ENCODE results near the gene KIF26B. TPM values are rescaled to one million over a fixed set of nuclear protein-coding genes. Genes with fewer than 3 reads are reported as not detected.

The KIF26B gene
- polyA plus RNA-seq, 1 of the 3 experiments (the other 2 are of a cell fraction) = 2.6 TPM

GRCh38 chr1:245606157-245606725, 451.5 kb downstream of the KIF26B start (continued):
- TF ChIP-seq ZBTB33 (IDR thresholded peaks at IDR 0.05; ENCODE audit: borderline replicate concordance, low read depth) (no peak), EP300 (IDR thresholded peaks at IDR 0.05; ENCODE audit: borderline replicate concordance in 1 of 2, low read depth in 1 of 2, low read length in 1 of 2) (peak in 1 of 2 experiments; percentile 100; a peak in 2 of 4 replicates), YY1 (IDR thresholded peaks at IDR 0.05; ENCODE audit: low read depth) (no peak), ELF1 (IDR thresholded peaks at IDR 0.05) (no peak), FOXM1 (IDR thresholded peaks at IDR 0.05; ENCODE audit: low read depth) (no peak), NRF1 (IDR thresholded peaks at IDR 0.05; ENCODE audit: low read depth, low read length) (no peak), TCF12 (IDR thresholded peaks at IDR 0.05) (peak; percentile 80), CHD2 (IDR thresholded peaks at IDR 0.05; ENCODE audit: low read length, partially characterized antibody) (peak; percentile 91), FOSL2 (IDR thresholded peaks at IDR 0.05; ENCODE audit: borderline replicate concordance, low read depth) (no peak), PBX3 (IDR thresholded peaks at IDR 0.05) (peak; percentile 38; the same call in 1 of the 2 replicates)

- Histone ChIP-seq H3K4me2 (no peak overlapping the region), H3K9me3 (no peaks in the 10 kb centered on the region), H3F3A (replicated peaks; ENCODE audit: insufficient read depth) (peaks cover 3% of the 10 kb centered on the region), H3K36me3 (replicated peaks in 1 of 2; ENCODE audit: control insufficient read depth in 1 of 2, insufficient read depth in 2 of 2, low read length in 1 of 2) (peaks cover 3 to 72% of the 10 kb centered on the region in 2 experiments), H2AFZ (ENCODE audit: low read depth) (no peak overlapping the region), H3K27me3 (ENCODE audit: insufficient read depth) (no peaks in the 10 kb centered on the region), H3K9me2 (no peaks in the 10 kb centered on the region), H4K20me1 (ENCODE audit: insufficient read depth) (no peaks in the 10 kb centered on the region), H3K79me2 (ENCODE audit: insufficient read depth) (no peaks in the 10 kb centered on the region), H3K27ac (ENCODE audit: low read depth in 2 of 2, low read length in 1 of 2) (peak overlapping the region in 1 of 2 experiments; percentile 100; a peak in 2 of 4 replicates), H3K9ac (no peak overlapping the region), H3K4me1 (ENCODE audit: control insufficient read depth in 1 of 2, insufficient read depth in 2 of 2, low read depth in 1 of 2, low read length in 1 of 2) (peaks cover 12 to 64% of the 10 kb centered on the region in 2 experiments; a peak in 3 of 4 replicates), H3K4me3 (ENCODE audit: low read depth in 2 of 2, low read length in 1 of 2) (no peak overlapping the region)
- 90% methylated on average over 2 of the region's 2 CpGs for WGBS (ENCODE audit: low lambda C conversion rate)
- POLR2A ChIA-PET = no interaction called here
- CTCF ChIA-PET = no interaction called here
- DNase-seq = no peak
- no peak for TF ChIP-seq MAX (IDR thresholded peaks at IDR 0.05; ENCODE audit: low read depth)
- no peak for TF ChIP-seq YY1 (IDR thresholded peaks at IDR 0.05; ENCODE audit: low read depth)
- TF ChIP-seq PBX3 (IDR thresholded peaks at IDR 0.05) = no peak
- no peak for TF ChIP-seq NRF1 (IDR thresholded peaks at IDR 0.05; ENCODE audit: low read depth, low read length)
- no peak for TF ChIP-seq POLR2AphosphoS5 (IDR thresholded peaks at IDR 0.05; ENCODE audit: low read depth, low read length)
- TF ChIP-seq TAF1 (IDR thresholded peaks at IDR 0.05; ENCODE audit: borderline replicate concordance, low read depth, low read length) = no peak
- no peak for TF ChIP-seq FOSL2 (IDR thresholded peaks at IDR 0.05; ENCODE audit: borderline replicate concordance, low read depth)
- no peak for TF ChIP-seq USF1 (IDR thresholded peaks at IDR 0.05; ENCODE audit: borderline replicate concordance, low read depth)
- no peak for TF ChIP-seq RXRA (IDR thresholded peaks at IDR 0.05; ENCODE audit: borderline replicate concordance, low read depth)
- TF ChIP-seq FOXM1 (IDR thresholded peaks at IDR 0.05; ENCODE audit: low read depth) = no peak
- TF ChIP-seq ELF1 (IDR thresholded peaks at IDR 0.05) = no peak
These were observed 453.5 kb downstream of the KIF26B start for GRCh38 chr1:245608271-245608670.

Measured in SK-N-SH (cell line).